A549 (cell line): Measurements from ENCODE around the gene MAFB.

Experiments used
- CHD2 ChIP-seq: fragments of 150-350 bp; IDR thresholded peaks from 2 replicates; pipeline ENCODE4 v1.6.1; 2014; ENCODE audit warnings: low read length; ENCODE audit not compliant: partially characterized antibody
- EP300 ChIP-seq, 2 experiments: fragments of >200 bp; sonication (Bioruptor Twin); formaldehyde crosslinking; IDR thresholded peaks; 2 replicates in 1 of 2; 3 replicates in 1 of 2; pipeline ENCODE4 v1.6.1; 2016 to 2017
- HDAC2 ChIP-seq: fragments of 200-600 bp; sonication (generic); IDR thresholded peaks from 2 replicates; pipeline ENCODE4 v1.6.1; 2016
- MYC ChIP-seq: IDR thresholded peaks from 2 replicates; pipeline ENCODE4 v1.6.1; 2012; ENCODE audit warnings: mild to moderate bottlenecking, inconsistent platforms, low read length, improper control_type of control experiment, borderline replicate concordance
- NR3C1 ChIP-seq: fragments of >200 bp; sonication (Bioruptor Twin); formaldehyde crosslinking; IDR thresholded peaks from 3 replicates; pipeline ENCODE4 v1.6.1; 2017
- POLR2A ChIP-seq: IDR thresholded peaks from 2 replicates; pipeline ENCODE4 v1.6.1; 2012; ENCODE audit warnings: mild to moderate bottlenecking, low read length
- TF ChIP-seq, protein P1 (sequence below): fragments of >200 bp; sonication (Bioruptor Twin); formaldehyde crosslinking; IDR thresholded peaks from 3 replicates; pipeline ENCODE4 v1.5.1; 2016
- TF ChIP-seq, protein P2 (sequence below): fragments of 150-350 bp; IDR thresholded peaks from 2 replicates; pipeline ENCODE4 v1.6.1; 2014; ENCODE audit warnings: low read depth, mild to moderate bottlenecking, low read length

DNA sequence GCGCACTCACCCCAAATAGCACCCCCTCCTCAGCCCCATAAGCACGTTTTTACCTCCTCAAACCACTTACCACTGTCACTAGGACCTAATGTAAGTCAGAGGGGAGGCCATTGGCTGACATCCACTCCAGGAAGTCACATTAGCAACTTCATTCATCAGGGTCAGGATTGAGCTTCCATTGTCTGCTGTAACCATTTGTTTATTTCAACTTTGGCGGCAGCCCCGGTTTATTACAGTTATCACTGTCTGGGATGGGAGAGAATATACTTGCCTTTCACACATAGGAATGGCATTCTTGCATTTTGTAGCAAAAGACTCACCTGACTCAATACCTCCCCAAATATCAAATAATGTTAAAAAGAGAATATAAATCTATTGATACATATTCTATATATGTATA is 38.3 kb downstream of the MAFB start:
- TF ChIP-seq, protein P1, sequence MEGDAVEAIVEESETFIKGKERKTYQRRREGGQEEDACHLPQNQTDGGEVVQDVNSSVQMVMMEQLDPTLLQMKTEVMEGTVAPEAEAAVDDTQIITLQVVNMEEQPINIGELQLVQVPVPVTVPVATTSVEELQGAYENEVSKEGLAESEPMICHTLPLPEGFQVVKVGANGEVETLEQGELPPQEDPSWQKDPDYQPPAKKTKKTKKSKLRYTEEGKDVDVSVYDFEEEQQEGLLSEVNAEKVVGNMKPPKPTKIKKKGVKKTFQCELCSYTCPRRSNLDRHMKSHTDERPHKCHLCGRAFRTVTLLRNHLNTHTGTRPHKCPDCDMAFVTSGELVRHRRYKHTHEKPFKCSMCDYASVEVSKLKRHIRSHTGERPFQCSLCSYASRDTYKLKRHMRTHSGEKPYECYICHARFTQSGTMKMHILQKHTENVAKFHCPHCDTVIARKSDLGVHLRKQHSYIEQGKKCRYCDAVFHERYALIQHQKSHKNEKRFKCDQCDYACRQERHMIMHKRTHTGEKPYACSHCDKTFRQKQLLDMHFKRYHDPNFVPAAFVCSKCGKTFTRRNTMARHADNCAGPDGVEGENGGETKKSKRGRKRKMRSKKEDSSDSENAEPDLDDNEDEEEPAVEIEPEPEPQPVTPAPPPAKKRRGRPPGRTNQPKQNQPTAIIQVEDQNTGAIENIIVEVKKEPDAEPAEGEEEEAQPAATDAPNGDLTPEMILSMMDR, result no peak
- TF ChIP-seq EP300 (IDR thresholded peaks at IDR 0.05), result no peak
- TF ChIP-seq, protein P2, sequence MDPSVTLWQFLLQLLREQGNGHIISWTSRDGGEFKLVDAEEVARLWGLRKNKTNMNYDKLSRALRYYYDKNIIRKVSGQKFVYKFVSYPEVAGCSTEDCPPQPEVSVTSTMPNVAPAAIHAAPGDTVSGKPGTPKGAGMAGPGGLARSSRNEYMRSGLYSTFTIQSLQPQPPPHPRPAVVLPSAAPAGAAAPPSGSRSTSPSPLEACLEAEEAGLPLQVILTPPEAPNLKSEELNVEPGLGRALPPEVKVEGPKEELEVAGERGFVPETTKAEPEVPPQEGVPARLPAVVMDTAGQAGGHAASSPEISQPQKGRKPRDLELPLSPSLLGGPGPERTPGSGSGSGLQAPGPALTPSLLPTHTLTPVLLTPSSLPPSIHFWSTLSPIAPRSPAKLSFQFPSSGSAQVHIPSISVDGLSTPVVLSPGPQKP, result no peak
- TF ChIP-seq NR3C1, result no peak
- TF ChIP-seq HDAC2, result no peak
- no peak for TF ChIP-seq CHD2
- no peak for TF ChIP-seq POLR2A
- no peak for TF ChIP-seq MYC
